Activated CD8-positive, alpha-beta memory T cell treated with anti-CD3 and anti-CD28 coated beads, Interleukin-2, amount 50 U/mL, for 24 hours (primary cell): Measurements from ENCODE around the gene ACTR3C.

Source experiments
- DNase-seq: peaks from one replicate; pipeline ENCODE4 v3.0.0-alpha.2; 2020; ENCODE audit errors: extremely low read depth

ACTR3C gene

DNA sequence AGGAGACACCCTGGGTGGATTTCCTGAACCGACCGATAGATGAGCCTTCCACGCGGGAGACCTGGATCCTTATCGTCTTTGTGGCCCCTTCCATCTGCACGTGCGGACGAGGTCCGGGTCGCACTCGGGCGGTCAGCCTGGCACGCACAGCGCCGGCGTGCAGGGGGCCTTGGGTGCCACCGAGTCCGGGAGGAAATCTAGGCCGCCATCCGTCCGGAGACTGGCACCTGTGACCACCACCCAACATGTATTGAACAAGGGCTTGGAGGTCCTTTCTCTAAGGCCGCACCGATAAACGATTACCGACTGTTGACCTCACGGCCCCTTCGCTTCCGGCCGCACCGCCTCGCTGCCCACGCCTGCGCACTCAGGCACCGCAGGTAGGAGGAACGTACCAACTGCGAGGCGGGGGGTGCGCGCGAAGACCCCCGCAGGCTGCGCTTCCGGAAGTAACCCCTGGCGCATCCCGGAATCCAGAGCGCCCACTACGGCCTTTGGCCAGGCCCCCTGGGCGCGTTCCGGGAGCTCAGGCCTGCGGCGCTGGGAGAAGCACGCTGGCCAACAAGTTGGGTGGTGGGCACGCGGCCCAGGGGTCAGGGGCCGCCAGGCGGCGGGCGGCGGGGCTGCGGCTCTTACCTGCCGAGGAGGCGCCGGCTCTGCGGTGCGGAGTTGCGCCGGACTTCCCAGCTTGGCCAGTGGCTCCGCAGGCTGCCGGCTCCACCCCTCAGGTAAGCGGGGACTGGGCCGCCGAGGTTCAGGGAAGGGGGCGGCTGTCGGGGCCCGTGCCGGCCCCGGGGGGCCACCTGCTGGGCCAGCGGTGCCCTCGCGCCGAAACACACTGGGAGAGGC, at the start of gene ACTR3C, which contains the start of gene LRRC61:
Gene ACTR3C (minus strand): TSS at position 713 of the 849 bp plus-strand sequence. CDS start 28,249 bp downstream, outside the sequence.
Gene LRRC61 (plus strand): TSS at position 523 of the 849 bp plus-strand sequence. CDS start 13,507 bp downstream, outside the sequence.
- no peak for DNase-seq

DNA sequence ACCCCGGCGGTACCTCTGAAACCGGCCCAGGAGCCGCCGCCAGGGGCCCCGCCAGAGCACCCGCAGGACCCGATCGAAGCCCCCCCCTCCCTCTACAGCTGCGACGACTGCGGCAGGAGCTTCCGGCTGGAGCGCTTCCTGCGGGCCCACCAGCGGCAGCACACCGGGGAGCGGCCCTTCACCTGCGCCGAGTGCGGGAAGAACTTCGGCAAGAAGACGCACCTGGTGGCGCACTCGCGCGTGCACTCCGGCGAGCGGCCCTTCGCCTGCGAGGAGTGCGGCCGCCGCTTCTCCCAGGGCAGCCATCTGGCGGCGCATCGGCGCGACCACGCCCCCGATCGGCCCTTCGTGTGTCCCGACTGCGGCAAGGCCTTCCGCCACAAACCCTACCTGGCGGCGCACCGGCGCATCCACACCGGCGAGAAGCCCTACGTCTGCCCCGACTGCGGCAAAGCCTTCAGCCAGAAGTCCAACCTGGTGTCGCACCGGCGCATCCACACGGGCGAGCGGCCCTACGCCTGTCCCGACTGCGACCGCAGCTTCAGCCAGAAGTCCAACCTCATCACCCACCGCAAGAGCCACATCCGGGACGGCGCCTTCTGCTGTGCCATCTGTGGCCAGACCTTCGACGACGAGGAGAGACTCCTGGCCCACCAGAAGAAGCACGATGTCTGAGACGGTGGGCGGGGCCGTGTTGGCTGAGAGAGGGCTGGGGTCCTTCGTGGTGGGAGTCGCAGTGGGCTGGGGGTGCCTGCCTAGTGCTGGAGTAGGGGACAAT, 49.1 kb upstream of the ACTR3C start:
- no peak for DNase-seq

DNA sequence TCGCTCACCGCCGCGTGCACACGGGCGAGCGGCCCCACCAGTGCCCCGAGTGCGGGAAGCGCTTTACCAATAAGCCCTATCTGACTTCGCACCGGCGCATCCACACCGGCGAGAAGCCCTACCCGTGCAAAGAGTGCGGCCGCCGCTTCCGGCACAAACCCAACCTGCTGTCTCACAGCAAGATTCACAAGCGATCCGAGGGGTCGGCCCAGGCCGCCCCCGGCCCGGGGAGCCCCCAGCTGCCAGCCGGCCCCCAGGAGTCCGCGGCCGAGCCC, 48.6 kb upstream of the ACTR3C start:
- DNase-seq: no peak

DNA sequence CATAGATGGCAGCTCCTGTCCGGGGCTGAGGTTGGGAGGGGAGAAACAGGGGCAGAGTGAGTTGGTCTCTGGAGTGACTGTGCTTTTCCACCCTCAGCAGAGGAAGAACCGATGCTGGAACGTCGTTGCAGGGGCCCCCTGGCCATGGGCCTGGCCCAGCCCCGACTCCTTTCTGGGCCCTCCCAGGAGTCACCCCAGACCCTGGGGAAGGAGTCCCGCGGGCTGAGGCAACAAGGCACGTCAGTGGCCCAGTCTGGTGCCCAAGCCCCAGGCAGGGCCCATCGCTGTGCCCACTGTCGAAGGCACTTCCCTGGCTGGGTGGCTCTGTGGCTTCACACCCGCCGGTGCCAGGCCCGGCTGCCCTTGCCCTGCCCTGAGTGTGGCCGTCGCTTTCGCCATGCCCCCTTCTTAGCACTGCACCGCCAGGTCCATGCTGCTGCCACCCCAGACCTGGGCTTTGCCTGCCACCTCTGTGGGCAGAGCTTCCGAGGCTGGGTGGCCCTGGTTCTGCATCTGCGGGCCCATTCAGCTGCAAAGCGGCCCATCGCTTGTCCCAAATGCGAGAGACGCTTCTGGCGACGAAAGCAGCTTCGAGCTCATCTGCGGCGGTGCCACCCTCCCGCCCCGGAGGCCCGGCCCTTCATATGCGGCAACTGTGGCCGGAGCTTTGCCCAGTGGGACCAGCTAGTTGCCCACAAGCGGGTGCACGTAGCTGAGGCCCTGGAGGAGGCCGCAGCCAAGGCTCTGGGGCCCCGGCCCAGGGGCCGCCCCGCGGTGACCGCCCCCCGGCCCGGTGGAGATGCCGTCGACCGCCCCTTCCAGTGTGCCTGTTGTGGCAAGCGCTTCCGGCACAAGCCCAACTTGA, 48.0 kb upstream of the ACTR3C start:
- no peak for DNase-seq

DNA sequence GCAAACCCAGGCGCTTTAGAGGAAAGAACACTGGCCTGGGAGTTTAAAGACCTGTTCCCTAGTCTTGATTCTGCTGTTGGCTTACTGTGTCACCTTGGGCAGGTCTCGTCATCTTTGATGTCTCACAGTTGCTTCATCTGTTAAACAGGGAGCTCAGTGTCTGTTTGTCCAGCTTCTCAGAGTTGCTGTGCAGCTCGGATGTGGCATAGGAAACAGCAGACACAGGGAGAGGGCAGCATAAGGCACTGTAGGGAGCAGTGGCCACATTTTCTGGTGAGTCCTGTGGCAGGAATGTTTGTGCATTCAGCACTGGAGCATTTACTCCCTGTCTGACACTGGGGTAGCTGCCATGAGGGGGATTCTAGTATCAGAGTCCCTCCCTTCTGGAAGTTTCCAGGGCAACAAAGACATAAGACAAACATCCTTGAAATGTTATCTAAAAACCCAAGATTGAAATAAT, 47.3 kb upstream of the ACTR3C start:
- no peak for DNase-seq

DNA sequence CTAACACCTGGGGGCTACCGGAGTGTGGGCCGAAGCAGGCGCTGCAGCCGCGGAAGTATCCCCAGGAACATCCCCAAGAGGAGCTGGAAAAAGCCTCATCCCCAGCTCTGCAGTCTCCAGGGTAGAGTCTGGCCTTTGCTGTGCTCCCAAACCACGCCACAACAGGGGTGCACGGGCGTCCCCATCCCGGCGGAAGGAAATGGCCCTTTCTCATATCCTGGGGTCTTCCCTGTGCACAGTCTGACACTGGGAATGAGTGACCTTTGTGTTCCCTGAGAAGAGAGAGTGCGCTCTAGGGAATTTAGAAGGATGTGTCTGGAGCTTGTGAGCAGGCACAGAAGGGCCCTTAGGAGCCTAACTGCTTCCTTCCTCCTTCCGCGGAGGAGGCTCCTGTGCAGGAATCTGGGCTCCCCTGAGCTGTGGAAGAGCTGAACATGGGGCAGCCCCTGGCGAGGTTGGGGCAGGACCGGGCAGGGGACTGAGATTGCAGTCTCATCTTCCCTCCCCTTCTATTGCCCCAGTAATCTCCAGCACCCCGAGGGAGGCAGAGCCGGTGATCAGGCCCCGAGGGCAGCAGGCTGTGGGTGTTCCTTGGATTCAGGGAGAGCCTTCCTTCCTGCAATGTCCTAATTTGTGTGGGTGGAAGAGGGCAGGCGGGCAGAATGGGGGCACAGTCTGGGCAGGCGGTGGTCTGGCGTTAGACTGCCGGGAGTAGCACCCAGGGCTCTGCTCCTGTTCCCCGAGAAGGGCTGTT, 46.6 kb upstream of the ACTR3C start:
- DNase-seq: no peak

DNA sequence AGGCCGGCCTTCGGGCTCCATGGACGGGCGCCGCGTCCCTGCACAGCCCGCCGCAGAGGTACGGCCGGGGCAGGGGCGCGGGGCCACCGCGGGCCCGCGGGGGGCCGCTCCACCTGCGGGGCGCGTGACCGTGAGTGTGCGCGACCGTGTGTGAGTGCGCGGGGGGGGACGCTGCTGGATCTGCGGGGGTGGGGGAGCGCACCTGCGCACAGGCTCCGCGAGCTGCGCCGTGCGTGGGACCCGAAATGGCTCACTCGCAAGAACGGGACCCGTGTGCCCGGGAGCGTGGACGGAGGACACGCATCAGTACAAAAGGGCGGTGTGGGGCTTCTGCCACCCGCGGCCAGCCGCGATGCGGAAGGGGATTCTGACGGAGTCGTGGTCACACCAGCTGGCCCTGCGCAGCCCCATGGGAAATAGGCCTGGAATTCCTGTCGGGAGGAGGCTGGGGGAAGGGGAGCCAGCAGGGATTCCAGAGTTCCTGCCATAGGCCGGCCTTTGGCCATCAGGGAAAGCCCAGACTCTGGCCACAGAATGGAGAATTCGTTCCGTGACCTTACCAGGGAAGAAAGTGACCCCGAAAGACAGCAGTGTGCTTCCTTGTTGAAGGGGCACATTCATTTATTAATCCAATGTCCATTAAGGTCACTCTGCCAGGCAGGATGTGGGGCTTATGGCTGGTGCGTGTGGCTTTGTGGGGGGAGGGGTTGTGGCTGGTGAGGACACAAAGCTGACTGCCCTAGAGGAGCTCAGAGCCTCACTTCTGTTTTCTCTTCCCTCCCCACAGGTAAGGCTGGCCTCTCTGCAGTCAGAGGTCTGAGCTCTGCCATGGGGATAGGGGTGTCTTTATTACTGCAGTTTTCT, 45.8 kb upstream of the ACTR3C start:
- DNase-seq: no peak

DNA sequence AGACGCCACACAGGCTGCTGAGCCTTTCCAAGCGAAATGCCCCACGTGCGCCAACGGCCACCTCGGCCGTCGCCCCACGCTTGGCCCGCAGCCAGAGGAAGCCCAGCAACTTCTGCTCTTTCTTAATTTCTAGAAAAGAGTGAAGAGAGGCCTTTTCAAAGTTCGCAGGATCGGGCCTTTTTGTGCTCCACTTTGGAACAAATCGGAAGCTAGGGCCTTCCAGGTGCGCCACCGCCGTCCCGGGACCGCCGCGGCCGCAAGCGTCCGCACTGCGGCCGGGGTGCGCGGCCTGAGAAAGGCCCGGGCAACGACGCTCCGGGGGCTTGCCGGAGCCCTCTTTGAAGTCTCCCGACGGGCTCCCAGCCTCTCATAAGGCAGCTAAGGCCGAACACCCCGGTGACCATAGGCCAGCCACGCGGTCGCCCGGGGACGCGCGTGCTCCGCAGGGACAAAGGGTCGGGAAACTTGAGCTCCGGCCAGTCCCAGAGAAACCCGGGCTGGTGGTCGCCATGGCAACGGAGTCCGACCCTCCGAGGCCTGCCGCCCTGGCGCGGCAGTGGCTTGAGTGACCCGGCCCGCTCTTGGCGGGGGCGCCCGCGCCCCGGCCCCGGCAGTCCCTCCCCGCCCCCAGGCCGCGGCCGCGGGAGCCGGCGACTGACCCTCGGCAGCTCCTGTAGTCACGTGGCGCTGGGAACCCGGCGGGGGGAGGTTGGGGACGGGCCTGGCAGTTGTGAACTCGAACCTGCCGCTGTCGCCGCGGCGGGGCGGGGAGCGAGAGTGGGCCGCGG, 44.9 kb upstream of the ACTR3C start, which contains the start of gene REPIN1:
Gene REPIN1 (plus strand): TSS at position 727 of the 788 bp plus-strand sequence. CDS start 890 bp downstream, outside the sequence.
- no peak for DNase-seq

DNA sequence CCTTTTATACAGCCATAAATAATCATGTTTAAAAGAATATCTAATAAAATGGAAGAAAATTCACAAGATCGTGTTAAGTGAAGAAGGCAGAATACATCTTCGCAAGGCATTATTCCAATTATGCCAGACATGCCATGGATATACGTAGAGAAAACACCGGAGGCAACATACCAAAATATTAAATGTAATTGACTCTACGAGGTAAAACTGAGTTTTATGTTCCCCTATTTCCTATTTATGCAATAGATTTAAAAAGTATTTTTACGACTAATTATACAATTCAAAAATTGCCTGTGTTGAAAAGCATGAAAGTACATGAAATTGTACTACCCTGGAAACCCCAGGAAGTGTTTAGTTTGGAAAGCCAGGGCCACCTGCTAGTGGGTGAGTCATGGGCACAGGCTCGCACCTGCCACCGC, 44.3 kb upstream of the ACTR3C start:
- DNase-seq: no peak

DNA sequence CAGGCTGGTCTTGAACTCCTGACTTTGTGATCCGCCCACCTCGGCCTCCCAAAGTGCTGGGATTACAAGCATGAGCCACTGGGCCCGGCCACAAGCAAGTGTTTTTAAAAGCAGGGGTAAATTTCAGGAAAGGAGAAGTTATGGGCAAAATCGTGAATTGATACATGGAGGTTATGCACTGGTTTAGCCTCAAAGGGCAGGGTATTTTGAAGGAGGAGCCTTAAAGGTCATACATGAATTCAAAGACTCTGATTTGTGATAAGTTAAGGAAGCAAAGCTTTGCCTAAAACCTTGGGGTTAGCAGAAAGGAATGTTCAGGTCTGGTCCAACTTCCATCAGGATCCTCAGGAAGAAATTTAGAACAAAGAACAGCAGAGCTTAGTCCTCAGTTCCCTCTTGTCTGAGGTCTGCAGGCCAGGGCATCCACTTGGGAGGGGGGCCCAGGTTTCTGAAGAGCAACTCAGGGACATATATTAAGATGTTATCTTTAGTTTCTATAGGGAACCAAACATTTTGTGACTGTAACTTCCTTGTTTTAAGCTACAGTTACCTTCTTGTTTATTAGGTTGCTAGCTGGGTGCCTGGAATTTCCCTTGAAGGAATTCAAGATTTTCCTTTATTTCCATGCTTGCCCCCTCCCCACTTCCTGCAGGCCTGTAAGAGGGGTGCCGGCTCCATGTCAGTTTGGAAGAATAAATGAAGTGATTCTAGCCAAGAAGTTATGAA, 42.5 kb upstream of the ACTR3C start:
- DNase-seq: no peak

DNA sequence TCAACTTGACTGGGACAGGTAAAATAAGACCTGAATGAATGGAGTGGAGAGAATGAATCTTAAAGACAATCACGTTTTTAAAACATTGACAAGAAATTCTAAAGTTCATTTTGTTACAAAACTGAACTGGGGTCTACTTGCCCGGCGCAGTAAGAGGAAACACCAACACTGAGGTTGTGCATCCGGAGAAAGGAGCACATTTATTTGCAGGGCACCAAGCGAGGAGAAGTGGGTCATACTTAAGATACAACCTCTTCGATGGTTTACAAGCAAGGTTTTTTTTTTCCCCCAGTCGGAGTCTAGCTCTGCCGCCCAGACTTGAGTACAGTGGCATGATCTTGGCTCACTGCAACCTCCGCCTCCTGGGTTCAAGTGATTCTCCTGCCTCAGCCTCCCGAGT, 41.8 kb upstream of the ACTR3C start:
- DNase-seq: no peak

DNA sequence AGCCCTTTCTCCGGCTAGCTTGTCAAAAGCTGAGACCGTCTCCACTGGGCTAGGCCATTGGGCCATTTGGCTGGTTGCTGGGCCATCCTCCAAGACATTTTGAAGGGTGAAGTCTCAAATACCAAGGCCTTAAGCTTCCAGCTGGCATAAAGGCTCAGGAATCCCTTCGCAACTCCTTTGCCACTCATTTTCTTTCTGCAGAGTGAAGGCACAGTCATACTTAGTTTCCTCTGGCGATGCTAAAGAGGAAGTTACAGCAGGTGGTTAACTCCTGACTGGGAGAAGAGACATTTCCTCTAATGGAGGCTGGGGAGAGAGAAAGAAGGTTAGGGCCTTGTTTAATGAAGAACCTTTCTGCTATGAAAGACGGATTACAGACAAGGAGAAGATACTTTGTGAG, 40.5 kb upstream of the ACTR3C start:
- DNase-seq: no peak

DNA sequence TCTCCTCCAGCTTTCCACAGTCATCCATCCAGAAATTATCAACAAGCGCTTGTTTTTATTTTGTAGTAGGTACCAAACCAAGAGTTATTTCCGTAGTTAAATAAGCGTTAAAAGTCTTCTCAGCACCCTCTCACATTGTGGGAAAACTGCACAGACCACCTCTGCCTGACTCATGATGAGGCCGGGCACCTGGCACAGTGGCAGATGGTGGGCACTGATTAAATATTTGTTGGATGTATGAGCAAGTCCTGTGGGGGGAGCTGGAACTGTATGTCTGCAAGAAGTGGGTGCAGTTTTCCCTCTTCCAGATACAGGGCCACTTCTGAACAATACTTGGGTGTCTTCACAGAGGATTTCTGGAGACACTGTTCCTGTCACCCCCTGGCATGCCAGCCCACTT, 40.0 kb upstream of the ACTR3C start:
- no peak for DNase-seq

DNA sequence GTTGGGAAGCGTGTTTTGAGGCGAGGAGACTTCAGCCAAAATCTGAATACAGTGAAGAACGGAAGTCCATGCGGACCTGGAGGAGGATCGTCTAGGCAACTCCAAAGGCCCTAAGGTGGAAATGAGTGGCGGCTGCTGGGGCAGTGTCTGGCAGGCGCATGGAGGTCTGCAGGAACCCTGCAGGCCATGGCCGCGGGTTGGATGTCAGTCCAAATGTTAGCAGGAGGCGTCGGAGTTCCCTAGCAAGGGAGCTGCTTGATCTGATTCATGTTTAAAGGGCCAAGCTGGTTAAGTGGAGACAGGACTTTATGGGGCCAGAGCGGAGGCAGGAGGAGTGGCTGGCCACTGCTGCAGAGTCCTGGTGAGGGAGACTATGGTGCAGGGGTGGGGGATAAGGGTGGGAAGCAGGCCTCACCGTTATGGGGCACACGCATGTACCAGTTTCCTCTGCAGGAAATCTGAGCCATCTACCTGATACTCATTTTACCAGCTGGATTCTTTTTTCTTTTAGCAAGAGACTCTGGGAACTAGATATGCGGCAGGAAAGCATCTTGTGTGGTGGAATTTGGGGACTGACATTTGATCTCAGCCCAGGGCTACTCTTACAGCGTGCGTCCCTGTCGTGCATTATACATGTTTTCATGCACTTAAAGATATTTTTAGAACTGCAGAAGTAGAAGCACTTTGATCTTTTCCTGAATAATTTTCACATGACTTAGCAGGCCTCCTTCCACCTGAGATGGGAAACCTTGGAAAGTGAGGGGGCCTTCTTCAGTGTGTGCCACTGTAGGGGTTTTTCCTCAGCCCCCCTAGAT, 38.7 kb upstream of the ACTR3C start:
- no peak for DNase-seq

DNA sequence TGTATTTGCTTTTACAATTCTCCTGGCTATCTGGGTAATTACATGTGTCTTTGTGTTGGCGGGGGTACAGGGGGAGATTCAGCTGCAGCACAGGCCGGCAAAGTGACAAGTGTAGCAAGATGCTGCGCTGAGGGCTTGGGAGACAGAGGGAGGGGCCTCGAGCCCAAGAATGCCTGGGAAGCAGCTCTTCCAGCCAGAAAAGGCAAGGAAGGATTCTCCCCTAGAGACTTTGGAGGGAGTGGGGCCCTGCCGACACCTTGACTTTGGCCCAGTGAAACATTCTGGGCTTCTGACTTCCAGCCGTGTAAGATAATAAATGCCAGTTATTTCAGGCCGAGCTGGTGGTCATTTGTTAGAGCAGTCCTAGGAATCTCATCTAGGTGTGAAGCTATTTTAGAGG, 38.1 kb upstream of the ACTR3C start:
- DNase-seq: no peak

DNA sequence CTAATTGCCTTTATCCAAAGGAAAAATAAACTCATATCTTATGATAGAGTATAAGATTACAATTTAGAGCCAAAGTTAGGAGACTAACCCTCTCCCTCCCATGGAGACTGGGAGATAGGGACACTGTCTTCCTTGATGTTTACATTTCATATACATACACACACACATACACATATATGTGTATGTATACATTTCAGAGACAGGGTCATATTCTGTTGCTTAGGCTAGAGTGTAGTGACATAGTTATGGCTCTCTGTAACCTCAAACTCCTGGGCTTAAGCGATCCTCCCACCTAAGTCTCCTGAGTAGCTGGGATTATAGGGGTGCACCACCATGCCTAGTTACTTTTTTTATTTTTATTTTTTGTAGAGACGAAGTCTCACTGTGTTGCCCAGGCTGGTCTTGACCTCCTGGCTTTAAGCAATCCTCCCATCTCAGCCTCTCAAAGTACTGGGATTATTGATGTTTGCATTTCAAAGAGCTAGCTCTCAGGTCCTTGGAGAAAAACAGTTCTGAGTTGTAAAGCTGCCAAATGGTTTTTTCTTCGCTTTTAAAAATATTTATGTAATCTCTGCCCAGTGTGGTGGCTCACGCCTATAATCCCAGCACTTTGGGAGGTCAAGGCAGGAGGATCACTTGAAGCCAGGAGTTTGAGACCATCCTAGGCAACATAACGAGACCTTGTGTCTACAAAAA, 37.2 kb upstream of the ACTR3C start:
- no peak for DNase-seq
